HFFc6 (cell line): ENCODE measurements around the gene RASAL1. TPM values are rescaled to one million over a fixed set of nuclear protein-coding genes. Genes with fewer than 3 reads are reported as not detected.
A peak's percentile ranks its signal among the peaks of the same experiment; 100 is the strongest.

Experiments used
- DNase-seq: peaks from one replicate; pipeline ENCODE4 v3.0.0-alpha.2; 2018
- H3K27ac Mint-ChIP-seq: 2 replicates; pipeline ENCODE4 v1.8.0; 2020; ENCODE audit warnings: mild to moderate bottlenecking, mixed read lengths
- H3K27me3 Mint-ChIP-seq: 2 replicates; pipeline ENCODE4 v1.8.0; 2021; ENCODE audit warnings: mild to moderate bottlenecking, moderate library complexity, mixed read lengths; ENCODE audit not compliant: insufficient read depth
- H3K36me3 Mint-ChIP-seq: 2 replicates; pipeline ENCODE4 v1.8.0; 2021; ENCODE audit warnings: low read depth, mixed read lengths
- H3K4me1 Mint-ChIP-seq: 2 replicates; pipeline ENCODE4 v1.8.0; 2020; ENCODE audit warnings: low read depth, mixed read lengths
- H3K4me3 Mint-ChIP-seq: 2 replicates; pipeline ENCODE4 v1.8.0; 2020; ENCODE audit warnings: mild to moderate bottlenecking, moderate library complexity, mixed read lengths
- H3K9me3 Mint-ChIP-seq: 2 replicates; pipeline ENCODE4 v1.8.0; 2020; ENCODE audit warnings: mild to moderate bottlenecking, mixed read lengths
- total RNA-seq, 6 experiments: library from RNA; stranded (reverse); fragmentation: NEBNext Ultra II Directional; extraction: Animal tissue kit (Norgen Biotek cat#: 25700); gene quantifications; 2 replicates in 1 of 6; 3 replicates in 5 of 6; pipeline ENCODE4 v1.2.3, GENCODE V29; 2021
- TF ChIP-seq, protein P1 (sequence below): fragments of 200-600 bp; sonication (generic); IDR thresholded peaks from 2 replicates; pipeline ENCODE4 v1.5.0; 2021; ENCODE audit warnings: antibody characterized with exemption, mild to moderate bottlenecking

The RASAL1 gene
- total RNA-seq, 6 experiments from 2014 or later, result not detected

- Mint-ChIP-seq H3K27me3 (peaks cover 20% of the 10 kb centered on the region), H3K27ac (no peak overlapping the region), H3K9me3 (no peaks in the 10 kb centered on the region), H3K4me1 (peaks cover 13% of the 10 kb centered on the region), H3K4me3 (no peak overlapping the region), H3K36me3 (no peaks in the 10 kb centered on the region)
- DNase-seq, result no peak
- TF ChIP-seq, protein P1, sequence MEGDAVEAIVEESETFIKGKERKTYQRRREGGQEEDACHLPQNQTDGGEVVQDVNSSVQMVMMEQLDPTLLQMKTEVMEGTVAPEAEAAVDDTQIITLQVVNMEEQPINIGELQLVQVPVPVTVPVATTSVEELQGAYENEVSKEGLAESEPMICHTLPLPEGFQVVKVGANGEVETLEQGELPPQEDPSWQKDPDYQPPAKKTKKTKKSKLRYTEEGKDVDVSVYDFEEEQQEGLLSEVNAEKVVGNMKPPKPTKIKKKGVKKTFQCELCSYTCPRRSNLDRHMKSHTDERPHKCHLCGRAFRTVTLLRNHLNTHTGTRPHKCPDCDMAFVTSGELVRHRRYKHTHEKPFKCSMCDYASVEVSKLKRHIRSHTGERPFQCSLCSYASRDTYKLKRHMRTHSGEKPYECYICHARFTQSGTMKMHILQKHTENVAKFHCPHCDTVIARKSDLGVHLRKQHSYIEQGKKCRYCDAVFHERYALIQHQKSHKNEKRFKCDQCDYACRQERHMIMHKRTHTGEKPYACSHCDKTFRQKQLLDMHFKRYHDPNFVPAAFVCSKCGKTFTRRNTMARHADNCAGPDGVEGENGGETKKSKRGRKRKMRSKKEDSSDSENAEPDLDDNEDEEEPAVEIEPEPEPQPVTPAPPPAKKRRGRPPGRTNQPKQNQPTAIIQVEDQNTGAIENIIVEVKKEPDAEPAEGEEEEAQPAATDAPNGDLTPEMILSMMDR, result no peak
Observed at GRCh38 chr12:113094738-113095137, 40.8 kb downstream of the RASAL1 start.

GRCh38 chr12:113093409-113094101 lies 42.0 kb downstream of the RASAL1 start:
- Mint-ChIP-seq H3K4me3 (no peak overlapping the region), H3K36me3 (no peaks in the 10 kb centered on the region), H3K9me3 (no peaks in the 10 kb centered on the region), H3K27me3 (peaks cover 20% of the 10 kb centered on the region), H3K27ac (no peak overlapping the region), H3K4me1 (peaks cover 7% of the 10 kb centered on the region)
- TF ChIP-seq, protein P1, result no peak
- no peak for DNase-seq

GRCh38 chr12:113092607-113093408 lies 42.8 kb downstream of the RASAL1 start:
- H3K4me1 Mint-ChIP-seq, result no peaks in the 10 kb centered on the region
- no peaks in the 10 kb centered on the region for H3K36me3 Mint-ChIP-seq
- H3K27ac Mint-ChIP-seq, result no peak overlapping the region
- TF ChIP-seq, protein P1, result 0 out of 2 replicates have a peak, but pooled peaks have one; percentile 11
- no peaks in the 10 kb centered on the region for H3K9me3 Mint-ChIP-seq
- peaks cover 22% of the 10 kb centered on the region for H3K27me3 Mint-ChIP-seq
- no peak for DNase-seq
- H3K4me3 Mint-ChIP-seq, result no peak overlapping the region

DNA sequence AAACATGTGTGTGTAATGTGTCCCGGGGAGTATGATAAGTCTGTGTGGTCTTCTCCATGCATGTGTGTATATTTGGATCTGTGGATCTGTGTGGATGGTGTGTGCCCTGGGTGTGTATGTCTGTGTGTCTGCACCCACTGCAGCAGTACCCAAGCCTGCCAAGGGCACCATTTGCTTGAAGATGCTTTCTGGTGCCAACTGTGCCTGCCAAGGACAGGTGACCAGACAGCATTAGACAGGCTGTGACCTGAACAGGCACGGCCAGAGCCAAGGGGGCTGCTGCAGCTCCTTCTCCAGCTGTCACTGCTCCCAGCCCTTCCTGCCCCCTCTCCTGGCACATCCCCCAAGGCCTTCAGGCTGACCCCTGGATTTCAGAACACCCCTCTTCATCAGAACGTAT lies 44.1 kb downstream of the RASAL1 start:
- Mint-ChIP-seq H3K9me3 (no peaks in the 10 kb centered on the region), H3K27me3 (peaks cover 17% of the 10 kb centered on the region), H3K36me3 (no peaks in the 10 kb centered on the region), H3K4me1 (no peaks in the 10 kb centered on the region), H3K27ac (no peak overlapping the region), H3K4me3 (no peak overlapping the region)
- DNase-seq, result no peak
- TF ChIP-seq, protein P1, result no peak

DNA sequence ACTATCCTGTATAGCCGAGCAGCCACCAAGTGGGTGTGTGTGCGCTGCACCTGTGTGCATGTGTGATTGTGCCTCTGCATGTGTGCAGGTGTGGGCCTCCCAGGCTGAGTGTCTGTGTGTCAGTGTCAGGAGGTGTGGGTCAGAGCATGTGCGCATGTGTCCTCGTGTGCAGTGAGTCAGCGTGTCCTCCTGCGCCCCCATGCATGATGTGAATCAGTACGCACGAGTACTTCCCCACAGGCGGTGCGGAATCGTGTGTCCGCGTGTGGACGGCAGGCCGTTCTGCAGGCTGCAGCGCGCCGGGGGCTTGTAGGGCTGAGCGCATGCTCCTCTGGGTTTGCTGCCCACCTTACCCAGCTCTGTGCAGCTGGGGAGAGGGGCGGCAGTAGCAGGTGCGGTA lies 44.8 kb downstream of the RASAL1 start:
- TF ChIP-seq, protein P1, result no peak
- no peak for DNase-seq
- H3K36me3 Mint-ChIP-seq, result no peaks in the 10 kb centered on the region
- peaks cover 13% of the 10 kb centered on the region for H3K27me3 Mint-ChIP-seq
- no peak overlapping the region for H3K27ac Mint-ChIP-seq
- no peaks in the 10 kb centered on the region for H3K9me3 Mint-ChIP-seq
- H3K4me1 Mint-ChIP-seq, result no peaks in the 10 kb centered on the region
- H3K4me3 Mint-ChIP-seq, result no peak overlapping the region
